GM12872 (cell line): Measurements from ENCODE around the gene ZFP90.

Experiments
- CTCF ChIP-seq: IDR thresholded peaks from 3 replicates; pipeline ENCODE4 v1.5.1; 2011; ENCODE audit warnings: low read depth, mild to moderate bottlenecking, low read length, moderate library complexity; ENCODE audit not compliant: insufficient read depth

ZFP90 gene

GRCh38 chr16:68493412-68494070, 45.5 kb upstream of the ZFP90 start:
- TF ChIP-seq CTCF: no peak

GRCh38 chr16:68496689-68497088, 42.4 kb upstream of the ZFP90 start:
- TF ChIP-seq CTCF: no peak

- TF ChIP-seq CTCF: no peak
Measured at GRCh38 chr16:68499006-68499405, 40.1 kb upstream of the ZFP90 start.

GRCh38 chr16:68503334-68503733, 35.8 kb upstream of the ZFP90 start:
- TF ChIP-seq CTCF: no peak

GRCh38 chr16:68504066-68504465, 35.0 kb upstream of the ZFP90 start:
- TF ChIP-seq CTCF: no peak

- no peak for TF ChIP-seq CTCF
Measured at GRCh38 chr16:68506331-68507053, 32.6 kb upstream of the ZFP90 start.

- no peak for TF ChIP-seq CTCF
Measured at GRCh38 chr16:68508013-68508412, 31.1 kb upstream of the ZFP90 start.
